Fibroblast of lung (primary cell): ENCODE measurements around the gene NFIC. TPM values are rescaled to one million over a fixed set of nuclear protein-coding genes. Genes with fewer than 3 reads are reported as not detected.

ENCODE experiments used
- DNase-seq, 2 donors: peaks; one replicate each; pipeline versions ENCODE4 v3.0.0 to v3.0.0-alpha.2; 2010; ENCODE audit warnings: low read depth in 2 of 2
- H2AFZ ChIP-seq: 2 replicates; pipeline ENCODE4 v1.5.1; 2012; ENCODE audit warnings: low read length, control low read depth, inconsistent platforms
- H3K27ac ChIP-seq: 2 replicates; pipeline ENCODE4 v1.5.1; 2011; ENCODE audit warnings: low read length, control low read depth; ENCODE audit not compliant: insufficient read depth
- H3K27me3 ChIP-seq: 2 replicates; pipeline ENCODE4 v1.5.1; 2011; ENCODE audit warnings: mild to moderate bottlenecking, low read length; ENCODE audit not compliant: control insufficient read depth, insufficient read depth
- H3K36me3 ChIP-seq: 2 replicates; pipeline ENCODE4 v1.5.1; 2011; ENCODE audit warnings: low read length; ENCODE audit not compliant: control insufficient read depth, insufficient read depth
- H3K4me1 ChIP-seq: 2 replicates; pipeline ENCODE4 v1.5.1; 2011; ENCODE audit warnings: low read length; ENCODE audit not compliant: control insufficient read depth, insufficient read depth; ENCODE audit errors: extremely low read depth
- H3K4me2 ChIP-seq: 2 replicates; pipeline ENCODE4 v1.5.1; 2011; ENCODE audit warnings: low read length, control low read depth; ENCODE audit not compliant: insufficient read depth; ENCODE audit errors: extremely low read depth
- H3K4me3 ChIP-seq, 4 experiments: fragments of 200-600 bp in 1 of 4; sonication (generic) in 1 of 4; replicated peaks in 1 of 4; 2 replicates each; pipeline ENCODE4 v1.5.1; 2011 to 2016; ENCODE audit warnings: low read length in 4 of 4, low read depth in 3 of 4, mild to moderate bottlenecking in 3 of 4, control low read depth in 2 of 4, inconsistent platforms in 1 of 4, mixed read lengths in 1 of 4; ENCODE audit not compliant: insufficient read depth in 1 of 4; ENCODE audit errors: control extremely low read depth in 1 of 4
- H3K79me2 ChIP-seq: 2 replicates; pipeline ENCODE4 v1.5.1; 2012; ENCODE audit warnings: mild to moderate bottlenecking, low read length, inconsistent platforms; ENCODE audit not compliant: control insufficient read depth, insufficient read depth
- H3K9ac ChIP-seq: 2 replicates; pipeline ENCODE4 v1.5.1; 2011; ENCODE audit warnings: mild to moderate bottlenecking, low read length, control low read depth; ENCODE audit not compliant: insufficient read depth
- H3K9me3 ChIP-seq: 2 replicates; pipeline ENCODE4 v1.5.1; 2012; ENCODE audit warnings: low read depth, low read length; ENCODE audit not compliant: control insufficient read depth, insufficient read depth
- H4K20me1 ChIP-seq: 2 replicates; pipeline ENCODE4 v1.5.1; 2011; ENCODE audit warnings: low read length; ENCODE audit not compliant: control insufficient read depth, insufficient read depth; ENCODE audit errors: extremely low read depth
- CTCF ChIP-seq, 2 donors: IDR thresholded peaks in 1 of 2; conservative IDR thresholded peaks in 1 of 2; 1 replicate in 1 of 2; 2 replicates in 1 of 2; pipeline ENCODE4 v1.5.1; 2011 to 2012; ENCODE audit warnings: low read length in 2 of 2, control low read depth in 1 of 2, inconsistent platforms in 1 of 2, low read depth in 1 of 2, mild to moderate bottlenecking in 1 of 2
- EZH2 ChIP-seq: IDR thresholded peaks from 2 replicates; pipeline ENCODE4 v1.5.1; 2012; ENCODE audit warnings: low read length, control low read depth, mild to moderate bottlenecking; ENCODE audit errors: missing control alignments
- polyA plus RNA-seq, 2 donors: library from polyadenylated mRNA; depleted of rRNA in 1 of 2; stranded (reverse) in 1 of 2; unstranded in 1 of 2; fragments of >200 nt; gene quantifications; 2 replicates each; pipeline ENCODE4 v1.2.1, GENCODE V29; 2011 to 2012; ENCODE audit warnings: missing spikeins in 1 of 2
- total RNA-seq: library from RNA; depleted of rRNA; stranded (reverse); fragments of >200 nt; gene quantifications from 2 replicates; pipeline ENCODE4 v1.2.1, GENCODE V29; 2014

NFIC gene
- total and polyA plus RNA-seq, 2 donors (not counting 1 experiment from before 2014, with no cell fraction given), result 7.9 to 66.4 TPM

DNA sequence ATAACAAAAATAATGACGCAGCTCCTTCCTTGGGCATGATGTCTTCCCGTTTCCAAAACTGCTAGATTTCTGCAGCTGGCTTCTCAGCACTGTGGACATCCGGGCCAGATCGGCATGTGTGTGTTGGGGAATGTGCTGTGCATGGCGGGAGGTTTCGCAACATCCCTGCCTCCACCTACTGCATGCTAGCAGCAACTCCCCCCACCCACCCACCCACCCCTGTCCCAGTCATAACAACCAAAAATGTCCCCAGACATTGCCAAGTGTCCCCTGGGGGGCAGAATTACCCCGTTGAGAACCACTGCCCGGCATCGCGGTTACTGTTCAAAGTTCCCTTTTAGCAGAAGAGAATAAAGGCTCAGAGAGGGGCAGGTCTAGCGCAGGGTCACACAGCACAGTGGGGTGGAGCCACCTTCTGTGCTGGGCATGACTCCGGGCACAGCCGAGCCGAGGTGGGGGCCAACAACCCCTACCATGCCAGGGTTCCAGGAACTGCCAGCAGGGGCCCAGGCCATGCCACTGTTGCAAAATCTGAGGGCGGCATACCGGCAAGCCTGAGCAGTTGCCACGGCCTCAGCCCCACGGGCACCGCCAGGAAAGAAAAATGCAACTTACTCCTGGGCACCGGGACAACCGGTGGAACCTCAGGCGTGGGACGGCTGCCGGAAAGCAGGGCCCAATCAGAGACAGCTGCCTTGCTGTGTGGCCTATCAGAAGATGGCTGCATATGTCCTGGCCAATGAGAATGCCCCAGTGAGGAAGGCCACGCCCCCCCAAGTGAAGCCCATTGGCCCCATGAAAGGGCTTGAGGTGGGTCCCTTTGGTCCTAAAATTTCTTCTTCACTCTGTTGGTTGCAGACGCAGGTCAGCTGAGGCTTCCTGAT is 22.5 kb upstream of the NFIC start:
- Histone ChIP-seq H3K4me2 (peak overlapping the region; percentile 56), H4K20me1 (no peaks in the 10 kb centered on the region), H3K4me1 (peaks cover 13% of the 10 kb centered on the region), H3K27ac (peak overlapping the region; percentile 31), H3K9ac (no peak overlapping the region), H3K36me3 (no peaks in the 10 kb centered on the region), H3K9me3 (no peaks in the 10 kb centered on the region), H3K27me3 (no peaks in the 10 kb centered on the region), H3K79me2 (no peaks in the 10 kb centered on the region), H2AFZ (no peak overlapping the region), H3K4me3 (peak overlapping the region in 2 of 4 experiments; percentile 27 to 29)
- peak; percentile 82 to 92 for DNase-seq
- no peak for TF ChIP-seq CTCF (conservative IDR thresholded peaks at IDR 0.05 in 1 of 2, IDR thresholded peaks at IDR 0.05 in 1 of 2; ENCODE audit: low read depth in 1 of 2, low read length in 2 of 2)
- no peak for TF ChIP-seq EZH2

- Histone ChIP-seq H3K36me3 (no peaks in the 10 kb centered on the region), H3K9ac (no peak overlapping the region), H3K27me3 (no peaks in the 10 kb centered on the region), H3K4me3 (no peak overlapping the region), H3K79me2 (no peaks in the 10 kb centered on the region), H3K4me2 (no peak overlapping the region), H2AFZ (no peak overlapping the region), H4K20me1 (no peaks in the 10 kb centered on the region), H3K27ac (no peak overlapping the region), H3K4me1 (peaks cover 13% of the 10 kb centered on the region), H3K9me3 (no peaks in the 10 kb centered on the region)
- no peak for DNase-seq
- TF ChIP-seq EZH2 (no peak), CTCF (conservative IDR thresholded peaks at IDR 0.05 in 1 of 2, IDR thresholded peaks at IDR 0.05 in 1 of 2; ENCODE audit: low read depth in 1 of 2, low read length in 2 of 2) (no peak)
Observed at GRCh38 chr19:3344608-3345598, 21.5 kb upstream of the NFIC start.
